Measurements from ENCODE around the gene MUC16. TPM values are rescaled to one million over a fixed set of nuclear protein-coding genes. Genes with fewer than 3 reads are reported as not detected.

Gene MUC16
- total and polyA plus RNA-seq, 8 donors, result under 0.01 to 1.1 (median 0.04) TPM; not detected in 2

DNA sequence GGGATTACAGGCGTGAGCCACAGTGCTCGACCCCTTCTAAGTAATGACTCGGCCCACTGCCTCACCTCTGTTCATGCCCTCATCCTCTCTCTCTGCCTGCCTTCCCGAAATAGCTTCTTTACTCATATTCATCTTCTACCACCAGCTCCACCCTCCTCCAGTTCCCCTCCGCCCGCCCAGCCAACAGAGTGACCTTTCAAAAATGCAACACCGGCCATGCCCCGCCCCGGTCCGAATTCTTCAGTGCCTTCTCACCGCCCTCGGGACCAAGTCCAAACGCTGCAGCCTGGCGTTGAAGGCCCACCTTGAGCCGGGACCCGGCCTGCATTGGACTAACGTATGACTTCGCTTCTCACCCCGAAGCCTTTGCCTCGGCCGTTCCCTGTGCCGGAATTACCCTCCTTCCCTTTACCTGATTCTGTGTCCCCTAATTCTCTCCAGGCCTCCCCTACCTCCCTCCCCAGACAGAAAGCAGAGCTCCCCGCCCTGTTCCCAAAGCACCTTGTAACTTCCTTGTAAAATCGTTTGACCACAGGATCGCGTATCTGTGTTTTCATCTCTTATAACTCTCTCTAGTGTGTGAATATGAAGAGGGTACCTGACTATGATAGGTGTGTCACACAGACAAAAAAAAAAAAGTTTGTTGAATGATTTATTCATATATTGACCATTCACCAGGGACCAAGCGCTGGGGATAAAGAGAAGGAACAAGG, 8.1 kb upstream of the MUC16 start:
- H3K36me3 ChIP-seq, result no peaks in the 10 kb centered on the region
- no peak overlapping the region for H3K4me3 ChIP-seq
- ATAC-seq (no peak), DNase-seq (no peak)
- H3K4me1 ChIP-seq, result no peaks in the 10 kb centered on the region
- peaks cover 0 to 12% of the 10 kb centered on the region in 2 donors for H3K27me3 ChIP-seq
- intact Hi-C loops (cut with DNase I), result no loop called here
- H3K27ac ChIP-seq, result no peak overlapping the region
- TF ChIP-seq, protein P1, sequence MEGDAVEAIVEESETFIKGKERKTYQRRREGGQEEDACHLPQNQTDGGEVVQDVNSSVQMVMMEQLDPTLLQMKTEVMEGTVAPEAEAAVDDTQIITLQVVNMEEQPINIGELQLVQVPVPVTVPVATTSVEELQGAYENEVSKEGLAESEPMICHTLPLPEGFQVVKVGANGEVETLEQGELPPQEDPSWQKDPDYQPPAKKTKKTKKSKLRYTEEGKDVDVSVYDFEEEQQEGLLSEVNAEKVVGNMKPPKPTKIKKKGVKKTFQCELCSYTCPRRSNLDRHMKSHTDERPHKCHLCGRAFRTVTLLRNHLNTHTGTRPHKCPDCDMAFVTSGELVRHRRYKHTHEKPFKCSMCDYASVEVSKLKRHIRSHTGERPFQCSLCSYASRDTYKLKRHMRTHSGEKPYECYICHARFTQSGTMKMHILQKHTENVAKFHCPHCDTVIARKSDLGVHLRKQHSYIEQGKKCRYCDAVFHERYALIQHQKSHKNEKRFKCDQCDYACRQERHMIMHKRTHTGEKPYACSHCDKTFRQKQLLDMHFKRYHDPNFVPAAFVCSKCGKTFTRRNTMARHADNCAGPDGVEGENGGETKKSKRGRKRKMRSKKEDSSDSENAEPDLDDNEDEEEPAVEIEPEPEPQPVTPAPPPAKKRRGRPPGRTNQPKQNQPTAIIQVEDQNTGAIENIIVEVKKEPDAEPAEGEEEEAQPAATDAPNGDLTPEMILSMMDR (IDR thresholded peaks at IDR 0.05), result no peak
- H3K9me3 ChIP-seq, result no peaks in the 10 kb centered on the region

DNA sequence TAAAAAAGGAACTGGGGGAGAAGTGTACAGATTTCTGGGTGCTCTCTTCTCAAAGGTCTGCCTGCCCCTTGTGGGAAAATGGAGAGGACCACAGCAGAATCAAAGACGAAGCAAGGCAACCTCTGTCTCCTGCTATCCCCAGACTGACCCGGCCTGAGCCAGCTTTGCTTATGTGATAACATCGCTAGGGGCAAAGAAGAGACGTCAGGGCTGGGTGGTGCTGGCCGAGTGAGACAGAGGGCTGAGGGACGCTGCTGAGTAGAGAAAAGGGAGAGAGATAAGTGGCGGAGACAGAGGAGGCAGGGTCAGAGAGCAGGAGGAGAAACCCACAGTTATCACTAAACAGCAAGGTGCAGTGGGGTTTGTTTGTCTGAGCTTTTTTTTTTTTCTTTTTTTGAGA, 4.6 kb upstream of the MUC16 start:
- Histone ChIP-seq H3K4me3 (no peak overlapping the region), H3K27me3 (peaks cover 0 to 36% of the 10 kb centered on the region in 2 donors), H3K4me1 (no peaks in the 10 kb centered on the region), H3K27ac (no peak overlapping the region), H3K9me3 (no peaks in the 10 kb centered on the region), H3K36me3 (no peaks in the 10 kb centered on the region)
- DNase-seq (no peak), ATAC-seq (no peak)
- TF ChIP-seq, protein P1 (IDR thresholded peaks at IDR 0.05), result no peak
- intact Hi-C loops (cut with DNase I), result no loop called here

DNA sequence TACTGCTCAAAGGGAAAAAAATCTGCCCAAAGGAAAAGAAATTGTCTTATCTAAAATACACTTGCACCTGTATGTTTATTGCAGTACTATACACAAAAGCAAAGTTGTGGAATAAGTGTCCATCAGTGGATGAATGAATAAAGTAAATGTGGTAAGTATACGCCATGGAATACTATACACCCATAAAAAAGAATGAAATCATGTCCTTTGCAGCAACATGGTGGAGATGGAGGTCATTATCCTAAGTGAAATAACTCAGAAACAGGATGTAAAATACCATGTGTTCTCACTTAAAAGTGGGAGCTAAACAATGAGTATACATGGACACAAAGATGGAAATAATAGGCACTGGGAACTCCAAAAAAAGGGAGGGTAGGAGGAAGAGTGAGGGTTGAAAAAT, 3.8 kb upstream of the MUC16 start:
- DNase-seq, result no peak
- Histone ChIP-seq H3K4me1 (no peaks in the 10 kb centered on the region), H3K27ac (no peak overlapping the region), H3K9me3 (no peaks in the 10 kb centered on the region), H3K27me3 (peaks cover 0 to 43% of the 10 kb centered on the region in 2 donors), H3K4me3 (no peak overlapping the region), H3K36me3 (no peaks in the 10 kb centered on the region)
- TF ChIP-seq, protein P1 (IDR thresholded peaks at IDR 0.05), result no peak
- ATAC-seq, result no peak
- intact Hi-C loops (cut with DNase I), result no loop called here

DNA sequence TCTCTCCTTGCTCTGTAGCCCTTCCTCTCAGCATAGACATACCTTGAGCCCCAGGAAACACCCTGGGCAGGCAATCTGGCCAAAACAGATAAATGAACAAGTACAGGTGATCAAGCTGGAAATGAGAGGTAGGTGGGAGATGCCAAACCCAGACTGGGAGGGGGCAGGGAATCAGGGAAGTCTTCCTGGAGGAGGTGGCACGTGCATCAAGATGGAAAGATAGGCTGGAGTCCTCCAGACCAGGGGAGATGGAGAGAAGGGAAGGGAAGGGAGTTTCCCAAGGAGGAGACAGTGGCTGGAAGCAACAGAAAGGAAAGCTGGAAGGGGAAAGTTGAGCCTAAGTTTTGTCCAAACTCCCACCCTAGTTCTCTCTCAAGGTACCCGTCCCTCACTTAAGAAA, 1.7 kb upstream of the MUC16 start:
- no peak overlapping the region for H3K27ac ChIP-seq
- DNase-seq (no peak), ATAC-seq (no peak)
- intact Hi-C loops (cut with DNase I), result no loop called here
- H3K9me3 ChIP-seq, result no peaks in the 10 kb centered on the region
- TF ChIP-seq, protein P1 (IDR thresholded peaks at IDR 0.05), result no peak
- no peaks in the 10 kb centered on the region for H3K4me1 ChIP-seq
- no peaks in the 10 kb centered on the region for H3K36me3 ChIP-seq
- H3K27me3 ChIP-seq, result peaks cover 0 to 53% of the 10 kb centered on the region in 2 donors
- no peak overlapping the region for H3K4me3 ChIP-seq

DNA sequence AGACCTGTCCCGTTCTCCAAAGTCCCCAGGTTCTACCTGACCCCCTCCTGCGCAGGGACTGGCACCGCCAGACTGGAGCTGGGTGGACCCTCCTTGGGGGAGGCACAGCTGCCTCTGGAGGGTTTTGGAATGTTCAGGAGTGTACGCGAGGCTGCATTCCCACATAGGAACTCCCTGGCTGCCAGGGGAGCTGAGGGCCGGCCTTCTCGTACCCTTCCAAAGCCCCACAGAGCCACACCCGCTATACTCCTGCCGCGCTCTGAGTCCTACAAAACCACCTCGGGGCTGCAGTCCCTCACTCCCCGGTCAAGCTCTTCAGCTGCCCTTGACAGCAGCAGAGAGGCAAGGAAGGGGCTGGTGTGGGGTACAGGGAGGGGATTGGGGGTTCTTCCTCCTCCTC, 484 bp upstream of the MUC16 start:
- TF ChIP-seq, protein P1 (IDR thresholded peaks at IDR 0.05), result no peak
- no peak for DNase-seq
- intact Hi-C loops (cut with DNase I), result no loop called here

More for the DNA sequence above, 484 bp upstream of the MUC16 start:
- no peaks in the 10 kb centered on the region for H3K4me1 ChIP-seq
- H3K36me3 ChIP-seq, result no peaks in the 10 kb centered on the region
- no peak for ATAC-seq
- H3K27ac ChIP-seq, result no peak overlapping the region
- no peaks in the 10 kb centered on the region for H3K9me3 ChIP-seq
- H3K27me3 ChIP-seq, result peaks cover 0 to 53% of the 10 kb centered on the region in 2 donors
- H3K4me3 ChIP-seq, result no peak overlapping the region

Data from left lung (tissue), 10 donors.